Osteoblast (primary cell): Measurements from ENCODE around the gene SPHK2. TPM values are rescaled to one million over a fixed set of nuclear protein-coding genes. Genes with fewer than 3 reads are reported as not detected.

Source experiments
- DNase-seq: peaks from one replicate; pipeline ENCODE4 v3.0.0; 2011; ENCODE audit warnings: low spot score, mixed read lengths; ENCODE audit not compliant: insufficient read length; ENCODE audit errors: missing footprints
- H2AFZ ChIP-seq: 2 replicates; pipeline ENCODE4 v1.6.0; 2011; ENCODE audit warnings: mild to moderate bottlenecking, low read length
- H3K27ac ChIP-seq: 2 replicates; pipeline ENCODE4 v1.5.1; 2011; ENCODE audit warnings: mild to moderate bottlenecking, low read depth, low read length, moderate library complexity
- H3K27me3 ChIP-seq: 2 replicates; pipeline ENCODE4 v1.6.0; 2012; ENCODE audit warnings: mild to moderate bottlenecking, control low read depth, inconsistent platforms, low read length, moderate library complexity; ENCODE audit not compliant: insufficient read depth
- H3K36me3 ChIP-seq: 2 replicates; pipeline ENCODE4 v1.5.1; 2011; ENCODE audit warnings: mild to moderate bottlenecking, low read length, control low read depth, moderate library complexity; ENCODE audit not compliant: insufficient read depth
- H3K4me1 ChIP-seq: 2 replicates; pipeline ENCODE4 v1.5.1; 2011; ENCODE audit warnings: mild to moderate bottlenecking, low read length, control low read depth, moderate library complexity; ENCODE audit not compliant: insufficient read depth
- H3K4me2 ChIP-seq: 2 replicates; pipeline ENCODE4 v1.6.0; 2011; ENCODE audit warnings: mild to moderate bottlenecking, low read length; ENCODE audit not compliant: insufficient read depth
- H3K4me3 ChIP-seq: fragments of 200-600 bp; sonication (generic); 3 replicates; pipeline ENCODE4 v1.5.1; 2012; ENCODE audit warnings: mild to moderate bottlenecking, low read length, inconsistent platforms; ENCODE audit not compliant: insufficient read depth
- H3K79me2 ChIP-seq: 2 replicates; pipeline ENCODE4 v1.6.0; 2012; ENCODE audit warnings: mild to moderate bottlenecking, low read length, control low read depth, inconsistent platforms; ENCODE audit not compliant: insufficient read depth
- H3K9me3 ChIP-seq: 2 replicates; pipeline ENCODE4 v1.5.1; 2011; ENCODE audit warnings: low read depth, low read length, control low read depth
- H4K20me1 ChIP-seq: 2 replicates; pipeline ENCODE4 v1.6.0; 2012; ENCODE audit warnings: mild to moderate bottlenecking, low read length, control low read depth; ENCODE audit not compliant: insufficient read depth
- CTCF ChIP-seq: IDR thresholded peaks from 2 replicates; pipeline ENCODE4 v1.5.1; 2011; ENCODE audit warnings: mild to moderate bottlenecking, low read depth, low read length, moderate library complexity; ENCODE audit errors: extremely low read depth
- total RNA-seq: library from RNA; depleted of rRNA; stranded (reverse); fragments of >200 nt; gene quantifications from 2 replicates; pipeline ENCODE4 v1.2.3, GENCODE V29; 2012

The SPHK2 gene
- total RNA-seq, 1 donor: 13.0 TPM

- Histone ChIP-seq H3K27me3 (peaks cover 3% of the 10 kb centered on the region), H3K9me3 (no peaks in the 10 kb centered on the region), H3K4me1 (peaks cover 24% of the 10 kb centered on the region), H4K20me1 (no peaks in the 10 kb centered on the region), H3K4me2 (no peak overlapping the region), H3K27ac (no peak overlapping the region), H2AFZ (no peak overlapping the region), H3K4me3 (no peak overlapping the region), H3K36me3 (no peaks in the 10 kb centered on the region), H3K79me2 (no peaks in the 10 kb centered on the region)
- DNase-seq: peak; percentile 68
- no peak for TF ChIP-seq CTCF
These were observed 28.8 kb downstream of the SPHK2 start for GRCh38 chr19:48648134-48648533.

GRCh38 chr19:48650974-48651682, 31.8 kb downstream of the SPHK2 start:
- no peak for DNase-seq
- no peaks in the 10 kb centered on the region for H3K36me3 ChIP-seq
- H3K27ac ChIP-seq: no peak overlapping the region
- H3K4me1 ChIP-seq: peaks cover 11% of the 10 kb centered on the region
- no peaks in the 10 kb centered on the region for H4K20me1 ChIP-seq
- H3K4me2 ChIP-seq: no peak overlapping the region
- H2AFZ ChIP-seq: no peak overlapping the region
- no peaks in the 10 kb centered on the region for H3K79me2 ChIP-seq
- no peak for TF ChIP-seq CTCF
- no peaks in the 10 kb centered on the region for H3K9me3 ChIP-seq
- H3K4me3 ChIP-seq: no peak overlapping the region
- peaks cover 3% of the 10 kb centered on the region for H3K27me3 ChIP-seq

GRCh38 chr19:48651683-48652048, 32.4 kb downstream of the SPHK2 start:
- Histone ChIP-seq H3K36me3 (no peaks in the 10 kb centered on the region), H3K4me2 (no peak overlapping the region), H3K27me3 (peaks cover 3% of the 10 kb centered on the region), H3K79me2 (no peaks in the 10 kb centered on the region), H4K20me1 (no peaks in the 10 kb centered on the region), H3K4me3 (no peak overlapping the region), H3K4me1 (peaks cover 9% of the 10 kb centered on the region), H3K27ac (no peak overlapping the region), H3K9me3 (no peaks in the 10 kb centered on the region), H2AFZ (no peak overlapping the region)
- peak; percentile 11 for DNase-seq
- TF ChIP-seq CTCF: no peak

GRCh38 chr19:48654299-48655059, 35.2 kb downstream of the SPHK2 start:
- no peaks in the 10 kb centered on the region for H3K27me3 ChIP-seq
- no peak overlapping the region for H3K4me2 ChIP-seq
- H3K4me1 ChIP-seq: peaks cover 13% of the 10 kb centered on the region
- H2AFZ ChIP-seq: no peak overlapping the region
- H3K4me3 ChIP-seq: no peak overlapping the region
- DNase-seq: peak; percentile 52
- H3K9me3 ChIP-seq: no peaks in the 10 kb centered on the region
- no peaks in the 10 kb centered on the region for H3K79me2 ChIP-seq
- no peak for TF ChIP-seq CTCF
- H3K27ac ChIP-seq: no peak overlapping the region
- no peaks in the 10 kb centered on the region for H4K20me1 ChIP-seq
- H3K36me3 ChIP-seq: no peaks in the 10 kb centered on the region
